IMR-90 (cell line): ENCODE measurements around the gene CPSF4. TPM values are rescaled to one million over a fixed set of nuclear protein-coding genes. Genes with fewer than 3 reads are reported as not detected.

ENCODE experiments used
- ATAC-seq: fragments of 200-7000 bp; cut with Tn5 transposase; 2 replicates; pipeline ENCODE4 v1.9.1; 2020; ENCODE audit warnings: low read depth, mild to moderate bottlenecking, moderate library complexity
- BruUV-seq: library from RNA; stranded (reverse); fragments of 400-500 nt; replicated peaks from 2 replicates; lab custom pipeline; 2021; lab: Mats Ljungman, UMichigan
- CTCF ChIA-PET: fragments of 300-600 bp; formaldehyde crosslinking; extraction: SDS; loops from one replicate; lab custom pipeline; 2021; ENCODE audit warnings: antibody characterized with exemption; lab: Yijun Ruan, JAX
- POLR2A ChIA-PET: fragments of 300-600 bp; sonication (Branson Sonifier 250); formaldehyde crosslinking; loops from one replicate; lab custom pipeline; 2022; ENCODE audit warnings: antibody characterized with exemption; ENCODE audit not compliant: unreplicated experiment; lab: Charles Lee
- DNase-seq: peaks from one replicate; pipeline ENCODE4 v3.0.0; 2013
- H2AFZ ChIP-seq: replicated peaks from 2 replicates; pipeline ENCODE3; 2013; ENCODE audit warnings: low read length, mild to moderate bottlenecking; ENCODE audit not compliant: poor library complexity
- H2AK5ac ChIP-seq: 2 replicates; pipeline ENCODE4 v1.6.1; 2013; ENCODE audit warnings: low read depth, low read length, inconsistent platforms
- H2AK9ac ChIP-seq: replicated peaks from 2 replicates; pipeline ENCODE3; 2013; ENCODE audit warnings: mild to moderate bottlenecking, low read depth, low read length, moderate library complexity; ENCODE audit not compliant: poor library complexity
- H2BK120ac ChIP-seq: 2 replicates; pipeline ENCODE4 v1.6.1; 2013; ENCODE audit warnings: low read depth, low read length, inconsistent platforms
- H2BK15ac ChIP-seq: 3 replicates; pipeline ENCODE4 v1.6.1; 2013; ENCODE audit warnings: low read depth, low read length, inconsistent platforms
- H2BK20ac ChIP-seq: 2 replicates; pipeline ENCODE4 v1.6.1; 2013; ENCODE audit warnings: low read depth, mild to moderate bottlenecking, inconsistent platforms, low read length, moderate library complexity
- H2BK5ac ChIP-seq: 2 replicates; pipeline ENCODE4 v1.6.1; 2013; ENCODE audit warnings: mild to moderate bottlenecking, low read depth, low read length, inconsistent platforms; ENCODE audit not compliant: poor library complexity, severe bottlenecking
- H3K14ac ChIP-seq: replicated peaks from 2 replicates; pipeline ENCODE4 v1.6.1; 2013; ENCODE audit warnings: low read depth, low read length, inconsistent platforms
- H3K18ac ChIP-seq: 2 replicates; pipeline ENCODE4 v1.6.1; 2013; ENCODE audit warnings: low read depth, low read length, control low read depth
- H3K23ac ChIP-seq: 2 replicates; pipeline ENCODE4 v1.6.1; 2013; ENCODE audit warnings: low read depth, low read length, inconsistent platforms
- H3K27ac ChIP-seq: 2 replicates; pipeline ENCODE4 v1.5.1; 2013; ENCODE audit warnings: mild to moderate bottlenecking, control low read depth, low read length; ENCODE audit not compliant: insufficient read depth
- H3K27me3 ChIP-seq: 2 replicates; pipeline ENCODE4 v1.6.1; 2013; ENCODE audit warnings: low read length; ENCODE audit not compliant: control insufficient read depth, insufficient read depth
- H3K36me3 ChIP-seq: 2 replicates; pipeline ENCODE4 v1.6.1; 2013; ENCODE audit warnings: low read length, mixed read lengths; ENCODE audit not compliant: control insufficient read depth, insufficient read depth
- H3K4ac ChIP-seq: 2 replicates; pipeline ENCODE4 v1.6.1; 2013; ENCODE audit warnings: low read depth, low read length, inconsistent platforms
- H3K4me1 ChIP-seq: 2 replicates; pipeline ENCODE4 v1.6.1; 2013; ENCODE audit warnings: low read length, mixed read lengths; ENCODE audit not compliant: control insufficient read depth, insufficient read depth
- H3K4me2 ChIP-seq: 2 replicates; pipeline ENCODE4 v1.6.1; 2013; ENCODE audit warnings: low read depth, mild to moderate bottlenecking, control low read depth, low read length, moderate library complexity
- H3K4me3 ChIP-seq: 2 replicates; pipeline ENCODE4 v1.5.1; 2013; ENCODE audit warnings: low read depth, mild to moderate bottlenecking, control low read depth, low read length, moderate library complexity; ENCODE audit not compliant: insufficient read depth
- H3K56ac ChIP-seq: 2 replicates; pipeline ENCODE4 v1.6.1; 2013; ENCODE audit warnings: low read length, inconsistent platforms; ENCODE audit not compliant: insufficient read depth; ENCODE audit errors: extremely low read depth
- H3K79me1 ChIP-seq, 2 experiments: 2 replicates each; pipeline ENCODE4 v1.6.1; 2013; ENCODE audit warnings: low read length in 2 of 2, inconsistent platforms in 1 of 2, low read depth in 1 of 2
- H3K9ac ChIP-seq: 2 replicates; pipeline ENCODE4 v1.6.1; 2013; ENCODE audit warnings: low read depth, low read length, control low read depth
- H3K9me1 ChIP-seq: 2 replicates; pipeline ENCODE4 v1.6.1; 2013; ENCODE audit warnings: low read length, inconsistent platforms; ENCODE audit not compliant: insufficient read depth
- H3K9me3 ChIP-seq: 2 replicates; pipeline ENCODE4 v1.6.1; 2013; ENCODE audit warnings: low read length; ENCODE audit not compliant: control insufficient read depth, insufficient read depth
- H4K20me1 ChIP-seq: 2 replicates; pipeline ENCODE4 v1.6.1; 2013; ENCODE audit warnings: low read length, inconsistent platforms; ENCODE audit not compliant: insufficient read depth
- H4K5ac ChIP-seq: 2 replicates; pipeline ENCODE4 v1.6.1; 2013; ENCODE audit warnings: mild to moderate bottlenecking, low read depth, low read length, control low read depth
- H4K8ac ChIP-seq, 2 experiments: 2 replicates each; pipeline ENCODE4 v1.6.1; 2013; ENCODE audit warnings: low read depth in 2 of 2, low read length in 2 of 2, control low read depth in 1 of 2, inconsistent platforms in 1 of 2
- H4K91ac ChIP-seq: 2 replicates; pipeline ENCODE4 v1.6.1; 2013; ENCODE audit warnings: low read depth, low read length, inconsistent platforms; ENCODE audit not compliant: insufficient read depth
- BHLHE40 ChIP-seq: fragments of 150-350 bp; IDR thresholded peaks from 2 replicates; pipeline ENCODE4 v1.6.1; 2016; ENCODE audit warnings: mild to moderate bottlenecking, low read depth, low read length
- CEBPB ChIP-seq: IDR thresholded peaks from 2 replicates; pipeline ENCODE4 v1.6.1; 2012; ENCODE audit warnings: low read depth, low read length, improper control_type of control experiment
- CHD1 ChIP-seq: IDR thresholded peaks from 2 replicates; pipeline ENCODE4 v1.6.1; 2012; ENCODE audit warnings: low read depth, low read length, improper control_type of control experiment
- CTCF ChIP-seq: conservative IDR thresholded peaks from 2 replicates; pipeline ENCODE4 v1.5.1; 2012; ENCODE audit warnings: mild to moderate bottlenecking, low read depth, low read length, improper control_type of control experiment
- FOS ChIP-seq: fragments of 150-350 bp; IDR thresholded peaks from 2 replicates; pipeline ENCODE4 v1.6.1; 2016; ENCODE audit warnings: low read depth, low read length
- MAFK ChIP-seq: IDR thresholded peaks from 2 replicates; pipeline ENCODE4 v1.6.1; 2012; ENCODE audit warnings: low read depth, low read length, improper control_type of control experiment
- MAZ ChIP-seq: IDR thresholded peaks from 2 replicates; pipeline ENCODE4 v1.6.1; 2012; ENCODE audit warnings: low read depth, mild to moderate bottlenecking, low read length, improper control_type of control experiment, moderate library complexity, borderline replicate concordance
- MXI1 ChIP-seq: IDR thresholded peaks from 2 replicates; pipeline ENCODE4 v1.6.1; 2012; ENCODE audit warnings: low read depth, mild to moderate bottlenecking, low read length, moderate library complexity, borderline replicate concordance
- NFE2L2 ChIP-seq: fragments of 150-350 bp; IDR thresholded peaks from 2 replicates; pipeline ENCODE4 v1.6.1; 2016; ENCODE audit warnings: low read depth, mild to moderate bottlenecking, low read length
- POLR2A ChIP-seq: IDR thresholded peaks from 2 replicates; pipeline ENCODE4 v1.6.1; 2012; ENCODE audit warnings: mild to moderate bottlenecking, low read depth, low read length
- RAD21 ChIP-seq: IDR thresholded peaks from 2 replicates; pipeline ENCODE4 v1.6.1; 2012; ENCODE audit warnings: low read length, improper control_type of control experiment
- RCOR1 ChIP-seq: IDR thresholded peaks from 2 replicates; pipeline ENCODE4 v1.6.1; 2012; ENCODE audit warnings: mild to moderate bottlenecking, low read length, improper control_type of control experiment; ENCODE audit not compliant: insufficient replicate concordance
- RFX5 ChIP-seq: IDR thresholded peaks from 2 replicates; pipeline ENCODE4 v1.8.0; 2012; ENCODE audit warnings: low read depth, mild to moderate bottlenecking, low read length, moderate library complexity
- WGBS, 2 experiments: methylation state at CpG; one replicate each; pipeline versions ENCODE4 v1.1.5 to v1.1.7; 2013; ENCODE audit warnings: missing lambda C conversion rate in 2 of 2; ENCODE audit not compliant: insufficient read length in 1 of 2; ENCODE audit errors: extremely low coverage in 2 of 2; 5-methylcytosine and 5-hydroxymethylcytosine counted together
- dilution Hi-C: fragments of 300-500 bp; cut with HindIII; formaldehyde crosslinking; loops from one replicate; pipeline ENCODE4 v1.14.3; 2018; ENCODE audit warnings: low sequenced_read_pairs; ENCODE audit not compliant: unreplicated experiment
- in situ Hi-C: fragments of 300-500 bp; cut with MboI; formaldehyde crosslinking; loops from 3 replicates; pipeline ENCODE4 v1.14.3; 2019; ENCODE audit warnings: low sequenced_read_pairs, inconsistent platforms, mixed read lengths
- intact Hi-C: fragments of 100-400 bp; cut with micrococcal nuclease; formaldehyde crosslinking; loops from 2 replicates; pipeline ENCODE4 v1.10.0; 2022
- polyA plus RNA-seq, 3 experiments: library from polyadenylated mRNA; depleted of rRNA; stranded (reverse); fragments of >200 nt; gene quantifications; 2 replicates each; pipeline ENCODE4 v1.2.3, GENCODE V29; 2012; ENCODE audit warnings: low replicate concordance in 1 of 3
- total RNA-seq: library from RNA; depleted of rRNA; stranded (reverse); fragments of >200 nt; gene quantifications from 2 replicates; pipeline ENCODE4 v1.2.3, GENCODE V29; 2012
- TF ChIP-seq, protein P1 (sequence below): fragments of 150-350 bp; IDR thresholded peaks from 2 replicates; pipeline ENCODE4 v1.6.1; 2016; ENCODE audit warnings: low read depth, mild to moderate bottlenecking, low read length, moderate library complexity, borderline replicate concordance

The CPSF4 gene
- total and polyA plus RNA-seq, 2 of the 4 experiments (the other 2 are of a cell fraction): 23.8 to 44.9 TPM

GRCh38 chr7:99478464-99479440 lies 40.0 kb downstream of the CPSF4 start:
- no peak overlapping the region for H2AK9ac ChIP-seq
- no peak overlapping the region for H4K91ac ChIP-seq
- 0 out of 2 replicates have a peak, but pooled peaks cover 2% of the 10 kb centered on the region for H3K4me1 ChIP-seq
- no peak overlapping the region for H2BK20ac ChIP-seq
- peaks cover 5% of the 10 kb centered on the region; the same call in 1 of the 2 replicates for H3K9me1 ChIP-seq
- H2AK5ac ChIP-seq: no peak overlapping the region
- no peaks in the 10 kb centered on the region for H3K27me3 ChIP-seq
- H3K14ac ChIP-seq: no peak overlapping the region
- no peak for ATAC-seq
- intact Hi-C loops (no loop called here), dilution Hi-C loops (no loop called here), in situ Hi-C loops (no loop called here)
- 0 out of 2 replicates have a peak, but pooled peaks cover 2% of the 10 kb centered on the region for H4K20me1 ChIP-seq
- 98% methylated on average over 5 of the region's 15 CpGs; no CpG with 5 or more reads in 1 of the 2 experiments for WGBS, 2 experiments
- no TSS peak for BruUV-seq
- ChIA-PET CTCF (no interaction called here), POLR2A (no interaction called here)
- H3K27ac ChIP-seq: no peak overlapping the region
- no peak overlapping the region for H3K4me2 ChIP-seq
- H3K4ac ChIP-seq: no peak overlapping the region
- no peak overlapping the region for H2AFZ ChIP-seq
- peaks cover 14% of the 10 kb centered on the region for H3K36me3 ChIP-seq
- H3K56ac ChIP-seq: no peak overlapping the region
- H2BK5ac ChIP-seq: no peak overlapping the region
- no peak for DNase-seq
- H3K23ac ChIP-seq: no peak overlapping the region
- H3K79me1 ChIP-seq: peaks cover 19 to 38% of the 10 kb centered on the region in 2 experiments
- H2BK15ac ChIP-seq: no peak overlapping the region
- H3K9ac ChIP-seq: no peak overlapping the region
- H4K8ac ChIP-seq: no peak overlapping the region
- no peak overlapping the region for H3K4me3 ChIP-seq
- H2BK120ac ChIP-seq: no peak overlapping the region
- no peak overlapping the region for H3K18ac ChIP-seq
- H3K9me3 ChIP-seq: no peaks in the 10 kb centered on the region
- H4K5ac ChIP-seq: no peak overlapping the region
- TF ChIP-seq FOS (no peak), POLR2A (no peak), RCOR1 (no peak), MAZ (no peak), CHD1 (no peak), RFX5 (no peak), CTCF (no peak), MAFK (no peak), NFE2L2 (no peak), MXI1 (no peak), CEBPB (no peak), RAD21 (no peak), BHLHE40 (no peak)
- TF ChIP-seq, protein P1, sequence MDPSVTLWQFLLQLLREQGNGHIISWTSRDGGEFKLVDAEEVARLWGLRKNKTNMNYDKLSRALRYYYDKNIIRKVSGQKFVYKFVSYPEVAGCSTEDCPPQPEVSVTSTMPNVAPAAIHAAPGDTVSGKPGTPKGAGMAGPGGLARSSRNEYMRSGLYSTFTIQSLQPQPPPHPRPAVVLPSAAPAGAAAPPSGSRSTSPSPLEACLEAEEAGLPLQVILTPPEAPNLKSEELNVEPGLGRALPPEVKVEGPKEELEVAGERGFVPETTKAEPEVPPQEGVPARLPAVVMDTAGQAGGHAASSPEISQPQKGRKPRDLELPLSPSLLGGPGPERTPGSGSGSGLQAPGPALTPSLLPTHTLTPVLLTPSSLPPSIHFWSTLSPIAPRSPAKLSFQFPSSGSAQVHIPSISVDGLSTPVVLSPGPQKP: no peak
